Measurements from ENCODE around the gene KRT7.

Gene KRT7

DNA sequence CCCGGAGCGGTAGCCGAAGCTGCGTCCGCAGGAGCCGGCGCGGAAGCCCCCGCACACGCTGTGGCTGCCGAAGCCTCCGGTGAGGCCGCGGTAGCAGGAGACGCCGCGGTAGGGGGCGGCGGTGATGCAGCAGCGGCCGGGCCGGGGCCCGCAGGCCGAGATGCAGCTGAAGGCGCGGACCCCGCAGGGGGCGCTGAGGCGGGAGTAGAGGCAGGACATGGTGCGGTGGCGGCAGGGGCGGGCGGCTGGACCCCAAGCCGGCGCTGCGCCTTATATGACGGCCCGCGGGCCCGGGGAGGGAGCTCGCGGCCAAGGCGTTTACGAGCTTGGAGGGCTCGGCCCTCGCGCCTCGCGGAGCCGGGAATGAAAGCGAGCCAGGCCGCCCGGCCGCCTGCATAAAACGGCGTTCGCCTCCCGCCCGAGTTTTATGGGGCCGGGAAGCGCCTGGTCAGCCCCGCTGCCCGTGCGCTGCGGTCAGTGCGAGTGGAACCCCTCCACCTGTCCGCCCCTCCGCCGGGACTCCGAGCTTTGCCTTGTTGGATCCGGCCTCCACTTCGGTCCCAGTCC is 25.4 kb downstream of the KRT7 start:
- DNase-seq, result no peak

GRCh38 chr12:52259657-52260243 is 26.7 kb downstream of the KRT7 start:
- no peak for DNase-seq

- no peak for DNase-seq
These were observed 27.5 kb downstream of the KRT7 start for GRCh38 chr12:52260361-52261207.

GRCh38 chr12:52261208-52261484 is 28.1 kb downstream of the KRT7 start:
- no peak for DNase-seq

- no peak for DNase-seq
These were observed 29.2 kb downstream of the KRT7 start for GRCh38 chr12:52262286-52262685.

- DNase-seq, result no peak
These were observed 30.9 kb downstream of the KRT7 start for GRCh38 chr12:52263761-52264434.

DNA sequence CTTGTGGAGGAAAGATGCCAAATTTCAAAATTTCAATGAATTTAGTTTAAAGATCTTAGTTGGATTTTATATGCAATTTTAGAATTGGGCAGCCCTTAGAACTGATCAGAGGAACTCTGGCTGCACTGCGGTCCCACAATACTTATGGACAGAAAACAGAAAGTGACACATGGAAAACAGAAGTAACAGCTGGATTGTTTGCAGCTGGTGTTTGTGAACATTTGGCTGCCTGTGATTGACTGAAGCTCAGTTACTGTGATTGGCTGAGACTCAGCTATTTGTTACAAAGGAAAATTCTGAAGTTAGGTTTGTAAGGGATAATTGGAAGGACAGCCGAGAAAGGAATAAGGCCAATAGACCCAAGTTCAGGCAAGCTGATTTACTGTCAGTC is 31.4 kb downstream of the KRT7 start:
- DNase-seq, result no peak

DNA sequence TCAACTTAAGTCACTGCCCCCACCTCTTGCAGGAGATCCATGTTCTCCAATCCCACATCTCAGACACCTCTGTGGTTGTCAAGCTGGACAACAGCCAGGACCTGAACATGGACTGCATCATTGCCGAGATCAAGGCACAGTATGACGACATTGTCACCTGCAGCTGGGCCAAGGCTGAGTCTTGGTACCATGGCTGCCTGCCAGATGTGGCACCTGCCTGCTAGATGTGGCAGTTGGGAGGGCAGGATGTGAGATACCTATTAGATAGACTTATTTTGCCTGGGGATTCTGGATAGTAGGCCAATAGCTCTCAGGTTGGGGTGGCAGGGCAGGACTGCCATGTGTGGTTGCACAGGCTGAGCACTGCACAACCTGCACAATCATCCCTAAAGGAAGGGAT is 33.5 kb downstream of the KRT7 start:
- DNase-seq, result no peak

- no peak for DNase-seq
These were observed 34.2 kb downstream of the KRT7 start for GRCh38 chr12:52267266-52267665.

DNA sequence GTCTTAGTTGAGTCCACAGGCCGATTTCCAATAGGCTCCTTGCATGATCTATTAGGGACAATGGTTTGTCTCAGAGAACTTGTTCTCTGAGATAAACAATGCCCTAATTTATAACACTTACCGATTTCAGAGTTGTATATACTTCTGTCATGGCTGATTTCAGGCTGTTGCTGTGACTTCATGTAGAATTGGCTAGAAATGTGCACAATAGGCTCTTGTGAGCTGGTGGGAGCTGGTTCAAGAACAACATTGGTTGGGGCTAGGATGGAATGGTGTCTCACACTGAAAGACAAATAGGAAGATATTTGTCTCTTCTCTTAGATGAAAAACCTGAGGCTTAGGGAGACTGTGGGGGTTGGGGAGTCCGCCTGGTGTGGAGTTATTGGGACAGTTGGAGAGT is 34.7 kb downstream of the KRT7 start:
- DNase-seq, result no peak

DNA sequence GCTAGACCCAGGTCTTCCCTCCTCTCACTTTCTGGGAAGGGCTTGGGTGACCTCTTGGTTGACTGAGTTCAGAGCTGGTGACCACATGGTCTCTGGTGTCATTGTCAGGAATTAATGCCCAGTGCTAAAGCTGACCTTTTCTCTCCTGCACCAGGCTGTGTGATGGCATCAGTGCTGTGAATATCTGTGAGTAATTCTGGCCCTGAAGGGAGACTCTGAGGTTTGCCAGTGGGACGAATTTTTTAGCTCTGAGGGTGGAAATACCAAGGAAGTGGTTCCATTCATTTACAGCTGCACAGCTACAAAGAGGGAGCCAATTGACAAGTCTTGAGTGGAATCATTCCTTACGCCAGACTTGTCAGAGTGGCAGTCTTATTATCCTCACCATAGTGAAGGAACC is 35.2 kb downstream of the KRT7 start:
- DNase-seq, result no peak

- no peak for DNase-seq
These were observed 37.6 kb downstream of the KRT7 start for GRCh38 chr12:52270541-52271070.

- no peak for DNase-seq
These were observed 38.1 kb downstream of the KRT7 start for GRCh38 chr12:52271158-52271557.

DNA sequence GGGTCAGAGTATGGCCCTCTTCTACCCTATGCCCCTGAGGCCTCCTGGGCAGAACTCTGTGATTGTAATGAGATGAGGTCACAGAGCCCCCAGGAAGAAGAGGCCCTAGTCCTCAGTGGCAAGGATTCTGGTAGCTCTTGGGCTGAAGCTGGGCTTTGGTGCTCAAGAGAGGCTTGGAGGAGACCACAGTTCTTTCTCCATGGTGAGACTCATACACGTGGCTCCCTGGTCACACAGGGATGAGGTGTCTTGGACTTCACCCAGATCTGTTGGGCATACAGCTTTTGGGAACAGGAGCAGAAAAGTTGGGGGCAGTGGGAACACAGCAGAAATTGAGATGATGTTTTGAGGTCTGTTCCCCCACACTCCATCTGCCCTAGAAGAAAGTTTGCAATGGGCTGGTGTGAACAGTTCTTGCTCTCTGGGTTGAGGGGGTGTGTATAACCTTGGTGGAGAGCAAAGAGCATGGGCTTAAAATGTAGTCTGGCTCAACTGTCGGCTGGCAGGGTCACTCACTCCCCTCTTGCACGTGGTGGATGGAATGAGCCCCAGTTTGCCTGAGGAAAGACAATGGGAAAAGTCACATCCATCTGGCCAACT is 41.6 kb downstream of the KRT7 start, which contains the start of gene KRT86:
KRT86 (plus strand) TSS at position 125 of the 600 bp plus-strand sequence. CDS start 27,272 bp downstream, outside the sequence.
- no peak for DNase-seq

DNA sequence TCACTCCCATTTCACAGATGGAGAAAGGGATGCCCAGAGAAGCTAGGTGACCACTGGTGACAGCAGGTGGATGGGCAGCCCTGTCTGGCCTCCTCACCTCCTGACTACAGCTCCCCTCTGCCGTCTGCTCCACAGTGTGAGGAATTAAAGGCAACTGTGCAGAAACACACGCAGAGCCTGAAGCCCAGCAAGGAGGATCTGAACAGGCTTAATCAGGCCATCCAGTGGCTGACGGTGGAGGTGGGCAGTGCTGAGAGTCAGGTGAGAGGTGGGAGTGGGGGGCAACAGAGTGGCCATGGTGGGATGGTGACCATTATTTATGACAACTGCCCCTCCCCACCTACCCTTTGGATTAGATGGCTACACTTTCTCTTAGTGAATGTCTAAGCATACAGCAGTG is 42.6 kb downstream of the KRT7 start:
- DNase-seq, result no peak

DNA sequence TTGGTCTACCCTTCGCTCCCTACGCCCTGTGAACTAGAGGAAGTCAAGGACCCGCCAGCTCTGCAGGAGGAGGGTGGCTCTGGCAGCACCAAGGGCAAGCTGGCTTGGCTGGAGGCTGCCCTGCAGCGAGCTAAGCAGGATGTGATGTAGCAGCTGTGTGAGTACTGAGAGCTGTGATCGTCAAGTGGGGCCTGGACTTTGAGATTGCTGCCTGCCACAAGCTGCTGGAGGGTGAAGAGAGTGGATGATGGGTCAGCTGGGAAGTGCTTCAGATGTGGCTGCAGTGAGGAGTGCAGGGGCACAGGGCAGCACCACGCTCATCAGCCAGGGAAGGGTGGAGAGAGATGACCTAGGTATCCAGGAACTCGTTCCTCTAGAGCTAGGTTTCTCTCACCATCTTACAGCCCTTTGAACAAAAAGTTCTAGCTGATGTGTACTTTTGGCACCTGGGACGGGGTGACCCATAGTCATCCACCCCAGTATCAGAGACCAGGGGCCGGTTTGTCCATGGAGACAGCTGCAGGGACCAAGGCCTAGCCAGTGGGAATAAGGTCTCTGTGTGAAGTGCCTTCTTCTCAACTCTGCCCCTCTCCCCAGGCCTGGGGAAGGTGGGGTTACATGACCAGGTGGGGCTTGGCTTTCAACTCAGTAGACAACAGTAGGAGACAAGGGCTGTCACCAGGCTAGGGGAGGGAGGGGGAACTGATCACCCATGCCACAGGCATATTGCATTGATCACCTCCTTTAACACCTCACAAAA is 44.6 kb downstream of the KRT7 start:
- no peak for DNase-seq

- DNase-seq, result peak; percentile 48
These were observed 45.8 kb downstream of the KRT7 start for GRCh38 chr12:52278575-52279421.

DNA sequence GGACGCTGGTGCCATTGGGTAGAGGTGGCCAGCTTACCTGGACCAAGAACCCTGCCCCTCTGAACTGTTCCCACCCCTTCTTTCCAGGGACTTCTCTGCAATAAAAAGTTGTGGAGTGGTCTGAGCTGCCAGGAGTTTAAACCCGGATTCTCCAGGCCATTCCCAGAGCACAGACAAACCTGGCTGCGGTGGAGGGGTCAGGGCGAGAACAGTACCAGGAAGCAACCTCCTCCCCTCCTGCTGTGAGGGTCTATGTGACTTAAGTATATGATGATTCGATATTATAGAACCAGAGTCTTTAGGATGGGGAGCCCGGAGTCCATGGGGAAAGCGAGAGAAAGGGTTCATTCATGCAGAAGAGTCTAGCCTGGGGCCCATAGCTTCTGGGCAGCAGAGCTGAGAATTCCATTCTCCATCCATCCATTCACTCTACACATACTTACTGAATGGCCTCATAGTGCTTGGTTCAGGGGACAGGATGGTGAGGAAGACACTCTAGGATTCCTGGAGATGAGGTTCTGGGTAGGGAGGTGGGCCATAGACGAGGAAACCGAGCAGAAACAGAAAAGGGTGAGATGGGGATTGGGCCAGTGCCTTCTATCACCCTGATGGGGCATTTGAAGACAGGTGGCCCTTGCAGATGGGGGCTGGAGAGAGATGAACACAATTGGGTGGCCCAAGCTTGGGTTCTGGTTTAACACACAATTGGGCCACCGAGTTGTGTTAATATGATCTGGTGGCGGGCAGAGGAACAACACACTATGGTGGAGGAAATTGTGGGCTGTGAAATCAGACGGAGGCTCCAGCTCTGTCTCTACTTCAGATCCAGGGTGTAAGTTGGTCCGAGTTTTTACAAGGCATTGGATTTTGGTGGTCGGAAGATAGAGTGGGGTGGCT is 46.6 kb downstream of the KRT7 start:
- DNase-seq, result no peak

- DNase-seq, result no peak
These were observed 47.3 kb downstream of the KRT7 start for GRCh38 chr12:52280319-52280795.

Measured in NCI-H1694 treated with DMSO at 0.1 percent for 48 hours (cell line).